Measurements from ENCODE around the gene GCHFR. TPM values are rescaled to one million over a fixed set of nuclear protein-coding genes. Genes with fewer than 3 reads are reported as not detected.
A peak's percentile ranks its signal among the peaks of the same experiment; 100 is the strongest.

The GCHFR gene
- total and polyA plus RNA-seq, 10 of the 15 experiments (the other 5 are each of a cell fraction or from before 2014, with no cell fraction given) = 10.5 to 94.0 (median 35.3) TPM

DNA sequence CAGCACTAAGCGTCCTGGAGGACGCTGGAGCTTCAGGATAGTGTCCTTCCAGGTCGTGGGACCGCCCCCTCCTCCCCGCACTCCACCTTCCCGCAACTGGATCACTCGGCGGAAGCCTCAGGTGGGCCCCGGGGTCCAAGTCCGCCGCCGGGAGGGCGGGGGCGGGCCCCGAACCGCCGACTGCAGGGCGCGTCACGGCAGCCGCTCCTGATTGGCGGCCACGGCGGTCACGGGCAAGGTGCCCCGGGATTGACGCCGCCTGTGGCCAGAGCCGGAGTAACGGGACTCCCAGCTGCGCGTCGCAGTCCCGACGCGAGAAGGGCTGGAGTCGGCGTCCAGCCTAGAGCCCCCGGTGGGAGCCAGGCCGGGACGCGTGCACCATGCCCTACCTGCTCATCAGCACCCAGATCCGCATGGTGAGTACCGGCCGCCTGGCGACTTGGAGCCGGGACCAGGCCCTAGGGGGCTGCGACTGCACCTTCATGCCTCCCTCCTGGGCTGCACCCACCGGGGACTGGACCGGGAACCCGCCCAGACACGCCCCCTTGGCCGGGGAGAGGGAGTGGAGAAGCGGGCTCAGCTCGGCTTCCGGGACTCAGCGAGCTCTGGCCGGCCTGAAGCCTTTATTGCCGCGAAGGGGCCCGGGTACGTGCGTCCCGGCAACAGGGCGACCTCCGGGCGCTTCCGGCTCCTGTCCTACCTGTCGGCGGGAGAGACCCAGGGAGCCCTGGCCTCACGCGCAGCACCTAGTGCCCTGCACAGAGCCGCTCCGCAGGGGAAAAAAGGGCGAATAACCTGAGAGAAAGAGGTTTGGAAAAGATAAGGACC, at the start of gene GCHFR (continued):
- TF ChIP-seq, protein P1, sequence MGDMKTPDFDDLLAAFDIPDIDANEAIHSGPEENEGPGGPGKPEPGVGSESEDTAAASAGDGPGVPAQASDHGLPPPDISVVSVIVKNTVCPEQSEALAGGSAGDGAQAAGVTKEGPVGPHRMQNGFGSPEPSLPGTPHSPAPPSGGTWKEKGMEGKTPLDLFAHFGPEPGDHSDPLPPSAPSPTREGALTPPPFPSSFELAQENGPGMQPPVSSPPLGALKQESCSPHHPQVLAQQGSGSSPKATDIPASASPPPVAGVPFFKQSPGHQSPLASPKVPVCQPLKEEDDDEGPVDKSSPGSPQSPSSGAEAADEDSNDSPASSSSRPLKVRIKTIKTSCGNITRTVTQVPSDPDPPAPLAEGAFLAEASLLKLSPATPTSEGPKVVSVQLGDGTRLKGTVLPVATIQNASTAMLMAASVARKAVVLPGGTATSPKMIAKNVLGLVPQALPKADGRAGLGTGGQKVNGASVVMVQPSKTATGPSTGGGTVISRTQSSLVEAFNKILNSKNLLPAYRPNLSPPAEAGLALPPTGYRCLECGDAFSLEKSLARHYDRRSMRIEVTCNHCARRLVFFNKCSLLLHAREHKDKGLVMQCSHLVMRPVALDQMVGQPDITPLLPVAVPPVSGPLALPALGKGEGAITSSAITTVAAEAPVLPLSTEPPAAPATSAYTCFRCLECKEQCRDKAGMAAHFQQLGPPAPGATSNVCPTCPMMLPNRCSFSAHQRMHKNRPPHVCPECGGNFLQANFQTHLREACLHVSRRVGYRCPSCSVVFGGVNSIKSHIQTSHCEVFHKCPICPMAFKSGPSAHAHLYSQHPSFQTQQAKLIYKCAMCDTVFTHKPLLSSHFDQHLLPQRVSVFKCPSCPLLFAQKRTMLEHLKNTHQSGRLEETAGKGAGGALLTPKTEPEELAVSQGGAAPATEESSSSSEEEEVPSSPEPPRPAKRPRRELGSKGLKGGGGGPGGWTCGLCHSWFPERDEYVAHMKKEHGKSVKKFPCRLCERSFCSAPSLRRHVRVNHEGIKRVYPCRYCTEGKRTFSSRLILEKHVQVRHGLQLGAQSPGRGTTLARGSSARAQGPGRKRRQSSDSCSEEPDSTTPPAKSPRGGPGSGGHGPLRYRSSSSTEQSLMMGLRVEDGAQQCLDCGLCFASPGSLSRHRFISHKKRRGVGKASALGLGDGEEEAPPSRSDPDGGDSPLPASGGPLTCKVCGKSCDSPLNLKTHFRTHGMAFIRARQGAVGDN (IDR thresholded peaks at IDR 0.05) = peak; percentile 46; the same call in 1 of the 2 replicates
- TF ChIP-seq IRF4 (IDR thresholded peaks at IDR 0.05; ENCODE audit: low read depth, low read length) (no peak), MEF2B (IDR thresholded peaks at IDR 0.05; ENCODE audit: partially characterized antibody, poor library complexity, severe bottlenecking) (no peak), TCF7 (IDR thresholded peaks at IDR 0.05; ENCODE audit: borderline replicate concordance) (no peak), TARDBP (IDR thresholded peaks at IDR 0.05; ENCODE audit: borderline replicate concordance) (no peak), POU2F2 (IDR thresholded peaks at IDR 0.05; ENCODE audit: borderline replicate concordance, low read depth, low read length) (no peak), BRCA1 (IDR thresholded peaks at IDR 0.05; ENCODE audit: low read depth, low read length) (no peak), NR2F1 (conservative IDR thresholded peaks at IDR 0.05) (no peak), PAX5 (IDR thresholded peaks at IDR 0.05; ENCODE audit: borderline replicate concordance, low read depth, low read length) (peak; percentile 43; the same call in 1 of the 2 replicates), SPI1 (IDR thresholded peaks at IDR 0.05; ENCODE audit: borderline replicate concordance, insufficient read depth, low read depth, low read length) (no peak), HDAC6 (IDR thresholded peaks at IDR 0.05; ENCODE audit: unreplicated experiment) (peak; percentile 30), NFYB (IDR thresholded peaks at IDR 0.05; ENCODE audit: insufficient read depth, low read depth, low read length) (peak; percentile 80; the same call in 1 of the 2 replicates), CREM (IDR thresholded peaks at IDR 0.05; ENCODE audit: low read depth) (peak; percentile 35), ZSCAN29 (IDR thresholded peaks at IDR 0.05) (no peak), SIN3A (IDR thresholded peaks at IDR 0.05; ENCODE audit: low read depth, low read length) (peak; percentile 50; the same call in 1 of the 2 replicates), SMAD1 (IDR thresholded peaks at IDR 0.05; ENCODE audit: low read depth, partially characterized antibody) (no peak), HCFC1 (IDR thresholded peaks at IDR 0.05; ENCODE audit: low read length) (no peak)
- TF ChIP-seq, protein P2, sequence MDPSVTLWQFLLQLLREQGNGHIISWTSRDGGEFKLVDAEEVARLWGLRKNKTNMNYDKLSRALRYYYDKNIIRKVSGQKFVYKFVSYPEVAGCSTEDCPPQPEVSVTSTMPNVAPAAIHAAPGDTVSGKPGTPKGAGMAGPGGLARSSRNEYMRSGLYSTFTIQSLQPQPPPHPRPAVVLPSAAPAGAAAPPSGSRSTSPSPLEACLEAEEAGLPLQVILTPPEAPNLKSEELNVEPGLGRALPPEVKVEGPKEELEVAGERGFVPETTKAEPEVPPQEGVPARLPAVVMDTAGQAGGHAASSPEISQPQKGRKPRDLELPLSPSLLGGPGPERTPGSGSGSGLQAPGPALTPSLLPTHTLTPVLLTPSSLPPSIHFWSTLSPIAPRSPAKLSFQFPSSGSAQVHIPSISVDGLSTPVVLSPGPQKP (IDR thresholded peaks at IDR 0.05; ENCODE audit: low read depth, low read length) = no peak
- TF ChIP-seq, protein P3, sequence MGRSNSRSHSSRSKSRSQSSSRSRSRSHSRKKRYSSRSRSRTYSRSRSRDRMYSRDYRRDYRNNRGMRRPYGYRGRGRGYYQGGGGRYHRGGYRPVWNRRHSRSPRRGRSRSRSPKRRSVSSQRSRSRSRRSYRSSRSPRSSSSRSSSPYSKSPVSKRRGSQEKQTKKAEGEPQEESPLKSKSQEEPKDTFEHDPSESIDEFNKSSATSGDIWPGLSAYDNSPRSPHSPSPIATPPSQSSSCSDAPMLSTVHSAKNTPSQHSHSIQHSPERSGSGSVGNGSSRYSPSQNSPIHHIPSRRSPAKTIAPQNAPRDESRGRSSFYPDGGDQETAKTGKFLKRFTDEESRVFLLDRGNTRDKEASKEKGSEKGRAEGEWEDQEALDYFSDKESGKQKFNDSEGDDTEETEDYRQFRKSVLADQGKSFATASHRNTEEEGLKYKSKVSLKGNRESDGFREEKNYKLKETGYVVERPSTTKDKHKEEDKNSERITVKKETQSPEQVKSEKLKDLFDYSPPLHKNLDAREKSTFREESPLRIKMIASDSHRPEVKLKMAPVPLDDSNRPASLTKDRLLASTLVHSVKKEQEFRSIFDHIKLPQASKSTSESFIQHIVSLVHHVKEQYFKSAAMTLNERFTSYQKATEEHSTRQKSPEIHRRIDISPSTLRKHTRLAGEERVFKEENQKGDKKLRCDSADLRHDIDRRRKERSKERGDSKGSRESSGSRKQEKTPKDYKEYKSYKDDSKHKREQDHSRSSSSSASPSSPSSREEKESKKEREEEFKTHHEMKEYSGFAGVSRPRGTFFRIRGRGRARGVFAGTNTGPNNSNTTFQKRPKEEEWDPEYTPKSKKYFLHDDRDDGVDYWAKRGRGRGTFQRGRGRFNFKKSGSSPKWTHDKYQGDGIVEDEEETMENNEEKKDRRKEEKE (IDR thresholded peaks at IDR 0.05) = no peak
- TF ChIP-seq, protein P4, sequence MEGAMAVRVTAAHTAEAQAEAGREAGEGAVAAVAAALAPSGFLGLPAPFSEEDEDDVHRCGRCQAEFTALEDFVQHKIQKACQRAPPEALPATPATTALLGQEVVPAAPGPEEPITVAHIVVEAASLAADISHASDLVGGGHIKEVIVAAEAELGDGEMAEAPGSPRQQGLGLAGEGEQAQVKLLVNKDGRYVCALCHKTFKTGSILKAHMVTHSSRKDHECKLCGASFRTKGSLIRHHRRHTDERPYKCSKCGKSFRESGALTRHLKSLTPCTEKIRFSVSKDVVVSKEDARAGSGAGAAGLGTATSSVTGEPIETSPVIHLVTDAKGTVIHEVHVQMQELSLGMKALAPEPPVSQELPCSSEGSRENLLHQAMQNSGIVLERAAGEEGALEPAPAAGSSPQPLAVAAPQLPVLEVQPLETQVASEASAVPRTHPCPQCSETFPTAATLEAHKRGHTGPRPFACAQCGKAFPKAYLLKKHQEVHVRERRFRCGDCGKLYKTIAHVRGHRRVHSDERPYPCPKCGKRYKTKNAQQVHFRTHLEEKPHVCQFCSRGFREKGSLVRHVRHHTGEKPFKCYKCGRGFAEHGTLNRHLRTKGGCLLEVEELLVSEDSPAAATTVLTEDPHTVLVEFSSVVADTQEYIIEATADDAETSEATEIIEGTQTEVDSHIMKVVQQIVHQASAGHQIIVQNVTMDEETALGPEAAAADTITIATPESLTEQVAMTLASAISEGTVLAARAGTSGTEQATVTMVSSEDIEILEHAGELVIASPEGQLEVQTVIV (IDR thresholded peaks at IDR 0.05; ENCODE audit: borderline replicate concordance, partially characterized antibody) = no peak
